HTERT RPE-1 (cell line): ENCODE results near the gene BBS9.
"Not testable (repeated sequence)": the region's sequence is repeated elsewhere in the genome, so short reads cannot be mapped to it uniquely, and the experiment has no call there.

ENCODE experiments used
- in situ Hi-C: fragments of 300-500 bp; cut with MboI; formaldehyde crosslinking; loops from 4 replicates; pipeline ENCODE4 v1.14.3; 2020; ENCODE audit warnings: low sequenced_read_pairs

BBS9 gene

DNA sequence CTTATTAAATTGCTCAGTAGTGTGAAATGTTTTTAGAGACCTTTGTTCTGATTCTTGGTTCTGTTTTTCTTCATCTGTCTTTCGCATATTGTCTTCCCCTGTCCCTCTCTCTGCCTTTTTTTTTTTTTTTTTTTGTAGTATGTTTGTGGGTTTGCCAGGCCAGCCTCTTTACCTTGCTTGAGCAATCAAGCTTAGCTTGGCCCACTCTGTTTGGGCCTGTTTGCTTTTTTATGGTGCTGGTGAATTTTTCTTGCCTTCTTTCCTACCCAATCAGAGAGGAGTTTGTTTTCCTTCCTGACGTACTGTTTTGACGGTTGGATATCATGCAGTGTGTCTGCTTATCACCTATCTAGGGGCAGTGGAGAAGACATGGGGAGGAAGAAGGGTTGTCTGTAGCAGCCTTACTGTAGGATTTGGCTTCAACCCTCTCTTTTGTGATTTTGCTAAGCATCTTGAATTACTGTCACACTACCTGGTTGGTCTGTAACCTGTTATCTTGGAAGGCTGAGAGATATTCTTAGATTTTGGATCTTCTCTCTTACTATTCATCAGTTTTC, 64.0 kb downstream of the BBS9 start:
- in situ Hi-C loops: no loop called here

DNA sequence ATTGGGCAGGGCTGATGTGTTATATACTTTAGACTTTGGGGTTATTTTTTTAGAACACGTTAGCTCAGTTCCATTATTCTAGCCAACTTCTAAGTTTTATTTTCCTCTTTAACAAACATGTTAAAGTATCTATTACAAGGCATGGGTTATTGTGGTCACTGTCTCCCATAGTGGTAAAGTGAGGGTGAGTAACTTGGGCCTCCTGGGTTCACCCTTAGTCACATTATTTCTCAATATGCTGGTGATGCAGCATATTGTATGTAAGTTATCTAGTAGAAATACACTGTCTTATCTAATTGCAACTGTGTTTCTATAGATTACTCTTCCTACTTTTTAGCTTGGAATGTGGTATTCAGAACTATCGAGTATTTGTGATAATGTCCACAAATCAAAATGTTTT, 65.9 kb downstream of the BBS9 start:
- in situ Hi-C loops: no loop called here

DNA sequence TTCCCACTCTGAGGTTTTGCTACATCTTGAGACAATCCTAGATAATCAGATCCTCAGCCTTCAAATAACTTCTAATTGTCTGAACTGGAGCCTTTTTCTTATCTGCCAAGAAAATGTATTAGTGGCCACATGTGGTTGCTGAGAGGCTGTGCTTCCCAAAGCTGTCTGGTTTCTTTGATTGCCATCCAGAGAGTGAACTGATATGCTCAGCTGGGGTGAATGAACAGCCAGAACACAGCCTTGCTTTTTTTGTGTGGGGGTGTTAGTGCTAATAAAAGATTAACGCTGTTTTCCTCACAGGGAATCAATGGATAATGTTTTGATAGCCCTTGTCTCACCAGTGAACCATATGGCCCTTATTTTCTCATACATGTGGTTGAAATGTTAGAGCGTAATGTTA, 66.9 kb downstream of the BBS9 start:
- in situ Hi-C loops: no loop called here

DNA sequence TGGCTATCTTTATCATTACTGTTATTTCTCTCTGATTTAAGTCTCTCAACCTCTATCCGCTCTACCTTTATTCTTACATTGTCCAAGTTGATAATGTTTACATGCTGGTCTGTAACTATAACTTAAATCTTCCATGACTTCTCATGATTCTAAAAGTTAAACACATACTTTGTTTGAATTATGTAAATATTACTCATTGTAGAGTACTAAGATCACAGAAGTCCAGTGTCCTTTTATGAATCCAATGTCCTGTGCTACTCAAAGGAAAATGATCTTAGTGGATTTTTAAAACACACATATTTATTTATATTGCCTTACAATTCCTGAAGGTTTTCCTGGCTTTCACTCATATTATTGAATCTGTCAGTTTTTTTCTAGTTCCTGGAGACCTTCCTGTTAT, 70.9 kb downstream of the BBS9 start:
- in situ Hi-C loops: no loop called here

DNA sequence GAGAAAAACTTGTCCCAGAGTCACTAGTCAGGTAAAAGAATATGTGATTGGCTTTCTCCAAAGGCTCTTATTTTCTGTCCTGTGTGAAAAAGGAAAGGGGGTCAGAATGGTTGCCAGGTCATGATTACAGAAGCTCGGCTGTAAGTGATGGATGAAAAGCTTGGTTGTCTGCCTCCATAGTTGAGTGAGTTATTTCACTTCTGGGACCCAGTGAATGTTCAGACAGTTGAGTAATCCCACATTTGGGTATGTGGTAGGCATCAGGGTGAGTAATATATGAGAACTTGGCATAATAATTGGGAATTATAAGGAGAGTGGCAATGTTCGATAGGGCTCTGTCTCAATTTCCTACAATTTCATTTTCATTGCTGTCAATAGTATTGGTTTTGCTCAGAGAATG, 72.5 kb downstream of the BBS9 start:
- in situ Hi-C loops: no loop called here

DNA sequence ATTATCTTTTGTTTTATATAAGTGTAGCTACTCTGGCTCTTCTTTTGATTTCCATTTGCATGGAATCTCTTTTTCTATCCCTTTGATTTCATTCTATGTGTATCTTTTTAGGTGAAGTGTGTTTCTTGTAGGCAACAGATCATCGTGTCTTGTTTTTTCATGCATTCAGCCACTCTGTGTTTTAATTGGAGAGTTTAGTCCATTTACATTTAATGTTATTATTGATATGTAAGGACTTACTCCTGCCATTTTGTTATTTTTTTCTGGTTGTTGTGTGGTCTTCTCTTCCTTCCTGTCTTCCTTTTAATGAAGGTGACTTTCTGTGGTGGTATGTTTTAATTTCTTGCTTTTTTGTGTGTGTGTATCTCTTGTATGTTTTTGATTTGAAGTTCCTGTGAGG, 81.6 kb downstream of the BBS9 start:
- in situ Hi-C loops: no loop called here

DNA sequence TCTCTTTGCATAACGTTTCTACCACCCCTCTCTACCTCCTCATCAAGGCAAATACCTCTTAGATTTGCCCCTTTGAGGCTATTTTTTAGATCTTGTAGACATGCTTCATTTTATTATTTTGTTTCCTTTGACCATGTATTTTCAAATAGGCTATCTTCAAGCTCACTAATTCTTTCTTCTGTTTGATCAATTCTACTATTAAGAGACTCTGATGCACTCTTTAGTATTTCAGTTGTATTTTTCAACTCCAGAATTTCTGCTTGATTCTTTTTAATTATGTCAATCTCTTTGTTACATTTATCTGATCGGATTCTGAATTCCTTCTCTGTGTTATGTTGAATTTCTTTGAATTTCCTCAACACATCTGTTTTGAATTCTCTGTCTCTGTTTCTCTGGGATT, 82.8 kb downstream of the BBS9 start:
- in situ Hi-C loops: no loop called here

DNA sequence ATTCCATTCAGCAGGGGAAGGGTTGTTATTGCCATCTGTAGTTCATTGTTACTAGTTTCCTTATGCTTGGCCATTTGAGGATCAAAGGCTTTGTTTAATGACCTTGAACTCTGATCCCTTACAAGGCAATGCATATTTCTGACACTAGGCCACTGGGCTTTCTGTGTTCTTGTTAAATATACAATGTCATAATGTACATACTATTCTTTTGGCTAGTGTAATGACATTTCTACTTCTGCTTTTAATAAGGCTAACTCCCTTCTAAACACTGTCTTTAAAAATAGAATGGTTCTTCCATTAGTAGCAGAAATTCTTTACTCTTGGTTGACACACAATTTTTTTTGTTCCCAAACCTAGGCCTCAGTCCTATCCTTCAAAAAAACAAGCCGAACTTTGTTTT, 86.6 kb downstream of the BBS9 start:
- in situ Hi-C loops: no loop called here

DNA sequence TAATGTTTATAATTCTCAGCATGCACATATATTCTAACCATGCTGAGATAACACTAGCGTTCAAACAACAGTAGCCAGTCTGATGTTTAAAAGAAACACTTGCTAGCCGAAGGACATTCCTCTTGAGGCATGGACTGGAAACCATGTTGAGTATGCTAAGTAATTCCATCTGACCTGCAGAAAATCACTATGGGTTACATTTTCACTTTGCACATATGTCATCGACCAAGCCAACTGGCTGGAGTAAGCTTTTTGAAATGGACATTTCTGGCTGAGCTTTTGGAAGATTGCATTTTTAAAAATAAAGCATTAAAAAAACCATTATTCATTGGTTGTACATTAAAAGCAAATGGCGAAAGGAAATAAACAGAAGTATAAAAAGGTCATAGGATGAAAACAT, 88.2 kb downstream of the BBS9 start:
- in situ Hi-C loops: no loop called here

DNA sequence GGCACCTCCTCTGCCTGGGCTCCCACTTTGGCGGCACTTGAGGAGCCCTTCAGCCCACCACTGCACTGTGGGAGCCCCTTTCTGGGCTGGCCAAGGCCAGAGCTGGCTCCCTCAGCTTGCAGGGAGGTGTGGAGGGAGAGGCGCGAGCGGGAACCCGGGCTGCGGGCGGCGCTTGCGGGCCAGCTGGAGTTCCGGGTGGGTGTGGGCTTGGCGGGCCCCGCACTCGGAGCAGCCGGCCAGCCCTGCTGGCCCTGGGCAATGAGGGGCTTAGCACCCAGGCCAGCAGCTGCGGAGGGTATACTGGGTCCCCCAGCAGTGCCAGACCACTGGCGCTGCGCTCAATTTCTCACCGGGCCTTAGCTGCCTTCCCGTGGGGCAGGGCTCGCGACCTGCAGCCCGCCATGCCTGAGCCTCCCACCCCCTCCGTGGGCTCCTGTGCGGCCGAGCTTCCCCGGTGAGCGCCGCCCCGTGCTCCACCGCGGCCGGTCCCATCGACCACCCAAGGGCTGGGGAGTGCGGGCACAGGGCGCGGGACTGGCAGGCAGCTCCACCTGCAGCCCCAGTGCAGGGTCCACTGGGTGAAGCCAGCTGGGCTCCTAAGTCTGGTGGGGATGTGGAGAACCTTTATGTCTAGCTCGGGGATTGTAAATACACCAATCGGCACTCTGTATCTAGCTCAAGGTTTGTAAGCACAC, 89.6 kb downstream of the BBS9 start:
- in situ Hi-C loops: not testable (repeated sequence)

DNA sequence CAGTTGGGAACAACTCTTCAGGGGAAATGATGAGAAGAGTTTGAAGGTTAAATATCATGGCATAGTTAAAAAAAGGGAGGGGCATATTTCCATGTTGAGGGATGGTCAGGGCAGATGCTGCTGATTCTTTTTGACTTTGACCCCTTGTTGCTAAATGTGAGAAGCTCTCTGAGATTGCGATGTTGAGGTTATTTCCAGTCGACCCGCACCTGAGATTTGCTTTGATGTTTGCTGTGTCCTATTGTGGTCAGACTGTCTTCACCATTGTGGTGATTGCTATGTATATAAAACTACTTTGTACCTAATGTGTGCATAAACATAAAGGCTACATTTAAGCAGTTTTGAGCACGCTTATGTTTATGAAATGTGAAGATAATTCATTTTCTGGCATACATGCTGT, 90.9 kb downstream of the BBS9 start:
- in situ Hi-C loops: no loop called here

DNA sequence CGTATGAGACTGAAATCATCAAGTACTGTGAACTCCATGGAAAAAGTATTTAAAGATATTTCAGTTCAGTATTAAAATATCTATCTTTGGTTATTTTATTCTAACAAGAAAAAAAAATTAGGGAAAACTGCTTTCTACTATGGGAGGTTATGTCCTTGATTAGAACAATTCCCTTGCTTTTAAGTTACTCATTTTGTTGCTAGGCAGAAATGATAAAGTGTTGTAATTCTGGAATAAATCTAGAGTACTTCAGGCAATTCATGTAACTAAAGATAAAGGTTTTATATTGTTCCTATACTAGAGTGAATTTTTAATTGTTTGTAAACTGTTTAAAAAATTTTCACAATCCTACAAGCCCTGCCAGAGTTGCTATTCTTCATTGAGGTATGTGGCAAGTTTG, 92.0 kb downstream of the BBS9 start:
- in situ Hi-C loops: no loop called here

DNA sequence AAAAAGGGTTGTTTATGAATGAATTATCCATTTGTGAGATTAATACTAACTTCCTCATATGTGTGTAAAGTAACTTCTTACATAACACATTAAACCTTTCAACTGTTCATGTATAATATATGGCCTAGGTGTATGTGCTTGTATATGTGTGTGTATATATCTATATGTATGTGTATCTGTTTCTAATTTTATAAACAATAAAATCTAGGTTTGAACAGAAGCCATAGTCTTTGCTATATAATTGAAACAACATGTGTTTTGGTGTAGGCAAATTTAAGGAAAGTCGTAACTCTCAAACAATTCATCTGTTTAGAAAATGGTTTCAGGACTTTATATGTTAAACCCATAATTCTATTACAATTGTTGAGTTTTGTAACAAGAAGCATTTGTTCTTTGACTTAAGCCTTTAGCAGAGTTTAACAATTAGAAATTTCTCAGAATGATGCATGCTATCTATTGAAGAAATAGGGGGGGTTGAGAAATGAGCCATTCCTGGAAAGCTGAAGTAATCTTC, 103.3 kb downstream of the BBS9 start:
- in situ Hi-C loops: no loop called here

DNA sequence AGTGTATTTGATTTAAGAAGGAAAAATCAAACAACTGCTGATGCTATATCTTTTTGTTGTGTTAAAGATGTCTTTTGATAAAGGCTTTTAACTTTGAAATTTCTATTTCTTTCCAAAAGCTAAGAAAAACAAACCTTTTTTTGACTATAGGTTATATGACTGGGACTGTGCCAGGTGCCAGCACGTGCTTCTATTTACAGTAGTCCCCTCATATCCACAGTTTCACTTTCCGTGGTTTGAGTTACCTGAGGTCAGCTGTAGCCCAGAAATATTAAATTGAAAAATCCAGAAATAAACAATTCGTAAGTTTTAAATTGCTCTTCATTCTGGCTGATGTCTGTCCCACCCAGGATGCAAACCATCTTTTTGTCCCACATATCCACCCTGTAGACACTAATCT, 104.3 kb downstream of the BBS9 start:
- in situ Hi-C loops: no loop called here

DNA sequence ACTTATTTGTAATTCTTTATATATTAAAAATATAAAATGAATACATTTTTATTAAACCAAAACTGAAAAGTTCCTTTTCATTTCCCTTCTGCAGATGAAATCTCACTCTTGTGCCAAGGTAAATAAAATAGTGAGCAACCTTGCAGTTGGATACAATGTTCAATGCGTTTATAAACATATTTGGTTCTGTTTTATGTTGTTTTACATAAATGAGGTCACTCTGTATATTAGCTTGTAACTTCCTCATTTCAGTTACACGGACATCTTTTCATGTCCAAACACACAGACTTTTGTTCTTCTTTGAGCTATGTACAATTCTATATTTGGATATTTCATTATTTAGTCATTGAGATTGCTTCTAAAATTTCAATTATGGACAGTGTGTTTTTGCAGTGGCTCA, 107.7 kb downstream of the BBS9 start:
- in situ Hi-C loops: no loop called here

DNA sequence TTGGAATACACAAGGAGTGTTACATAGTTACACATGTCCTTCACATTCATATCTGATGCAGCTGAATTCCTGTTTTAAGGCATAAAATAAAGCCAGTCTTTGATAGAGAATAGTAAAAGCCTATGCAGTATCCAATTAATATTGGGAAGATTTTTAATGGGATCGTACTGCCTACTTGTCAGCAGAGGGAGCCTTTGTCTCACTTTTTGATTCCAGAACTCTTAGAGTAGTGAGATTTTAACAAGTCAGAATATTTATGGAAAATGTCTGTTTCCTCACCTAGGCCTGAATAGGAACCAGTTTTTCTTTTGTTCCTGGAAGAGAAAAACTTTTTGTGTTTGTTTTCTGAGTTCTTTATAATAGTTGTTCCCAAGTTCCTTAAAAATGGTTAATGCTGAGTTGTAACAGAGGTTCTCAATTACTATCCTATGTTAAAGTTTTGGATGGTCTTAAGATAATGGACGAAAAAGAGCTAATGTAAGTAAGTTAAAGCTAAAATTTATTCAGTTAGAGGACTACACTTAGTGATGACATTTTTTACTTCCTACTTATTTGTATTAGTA, 114.0 kb downstream of the BBS9 start:
- in situ Hi-C loops: no loop called here

DNA sequence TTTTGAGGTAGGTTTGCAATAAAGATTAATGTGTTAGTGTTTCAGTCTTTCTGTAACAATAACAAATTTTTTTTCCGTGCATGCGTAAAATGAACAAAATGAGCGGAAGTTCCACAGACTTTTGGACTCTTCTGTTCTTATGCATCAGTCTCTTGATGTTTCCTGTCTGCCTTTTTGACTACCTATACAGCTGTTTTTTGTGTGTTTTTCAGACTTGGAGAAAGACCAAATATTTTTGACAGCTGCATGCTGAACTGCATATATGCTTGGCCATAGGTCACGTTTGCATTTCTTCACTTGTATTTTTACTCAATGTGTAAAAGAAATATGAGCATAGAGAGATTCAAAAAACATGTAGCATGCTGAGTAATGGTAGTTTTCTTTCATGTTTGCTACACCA, 119.3 kb downstream of the BBS9 start:
- in situ Hi-C loops: no loop called here

DNA sequence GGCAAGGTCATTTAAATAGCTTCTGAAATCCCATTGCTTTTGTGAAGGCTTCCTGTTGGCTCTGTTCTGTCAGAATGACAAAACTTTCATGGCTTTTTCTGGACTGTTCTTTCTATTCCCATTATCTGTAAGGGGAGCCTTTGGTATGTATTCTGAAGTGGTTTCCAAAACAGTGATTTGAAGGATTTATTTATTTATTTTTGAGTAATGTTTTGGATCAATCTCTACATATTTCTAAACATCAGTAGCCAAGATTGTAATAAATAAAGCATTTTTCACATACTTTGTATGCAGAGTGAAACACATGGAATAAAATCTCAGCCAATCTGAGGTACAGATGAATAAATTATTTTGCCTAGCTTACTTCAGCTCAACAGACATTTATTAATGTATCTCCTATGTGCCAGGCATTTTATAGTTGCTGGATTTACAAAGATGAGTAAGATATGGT, 121.1 kb downstream of the BBS9 start:
- in situ Hi-C loops: no loop called here

DNA sequence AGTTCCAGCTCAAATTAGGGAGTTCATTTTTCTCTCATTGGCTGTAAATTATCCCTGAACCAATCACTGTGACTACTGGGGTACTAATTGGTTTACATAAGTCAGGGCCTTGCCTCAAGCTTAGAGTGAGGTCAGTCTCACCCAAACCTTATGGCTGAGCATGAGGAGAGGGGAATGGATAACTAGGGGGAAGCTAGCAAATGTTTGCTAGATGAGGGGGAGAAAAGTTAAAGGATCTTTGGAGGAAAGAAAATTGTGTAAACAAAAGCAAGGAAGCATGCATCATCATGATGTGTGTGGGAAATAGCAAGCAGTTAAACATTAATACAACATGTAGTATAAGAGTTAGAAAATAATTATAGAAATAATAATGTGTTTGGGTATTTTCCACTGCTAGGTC, 121.9 kb downstream of the BBS9 start:
- in situ Hi-C loops: no loop called here

DNA sequence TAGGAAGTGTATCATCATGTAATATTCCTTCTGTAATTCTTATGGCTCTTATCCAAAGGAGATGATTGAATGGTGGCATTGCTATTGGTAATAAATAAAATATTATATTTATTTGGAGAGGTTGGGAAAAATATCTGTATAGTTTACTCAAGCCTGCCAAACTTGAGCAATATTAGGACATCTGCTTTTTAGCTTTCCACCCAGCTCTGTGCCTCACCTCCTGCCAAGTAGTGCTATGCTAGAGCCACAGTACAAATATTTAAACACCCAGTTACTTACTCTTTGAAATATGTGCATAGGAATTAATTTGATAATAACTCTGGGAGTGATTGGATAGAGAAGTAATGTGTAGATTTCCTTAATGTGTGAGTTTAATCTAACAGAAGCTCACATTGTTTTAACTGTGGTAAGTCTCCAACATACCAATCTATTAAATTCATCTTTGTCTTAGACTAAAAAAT, 129.2 kb downstream of the BBS9 start:
- in situ Hi-C loops: no loop called here

DNA sequence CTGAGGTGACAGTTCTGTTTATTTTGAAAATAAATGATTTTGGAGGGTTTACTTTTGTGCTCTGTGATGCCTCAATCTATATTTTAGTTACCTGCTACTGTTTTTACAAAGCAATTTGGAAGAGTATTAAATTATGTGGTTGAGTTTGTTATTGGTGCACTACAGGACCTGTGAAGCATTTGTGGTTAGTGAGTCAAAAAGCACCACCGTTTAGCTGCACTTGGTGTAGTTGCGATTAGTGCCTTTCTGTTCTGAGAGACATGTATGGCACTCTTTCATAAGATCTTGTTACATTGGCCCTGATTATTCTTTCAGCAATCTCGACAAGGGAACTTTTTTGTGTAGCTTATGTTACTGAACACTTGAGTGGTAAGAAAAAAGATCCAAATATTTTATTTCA, 132.2 kb downstream of the BBS9 start:
- in situ Hi-C loops: no loop called here

DNA sequence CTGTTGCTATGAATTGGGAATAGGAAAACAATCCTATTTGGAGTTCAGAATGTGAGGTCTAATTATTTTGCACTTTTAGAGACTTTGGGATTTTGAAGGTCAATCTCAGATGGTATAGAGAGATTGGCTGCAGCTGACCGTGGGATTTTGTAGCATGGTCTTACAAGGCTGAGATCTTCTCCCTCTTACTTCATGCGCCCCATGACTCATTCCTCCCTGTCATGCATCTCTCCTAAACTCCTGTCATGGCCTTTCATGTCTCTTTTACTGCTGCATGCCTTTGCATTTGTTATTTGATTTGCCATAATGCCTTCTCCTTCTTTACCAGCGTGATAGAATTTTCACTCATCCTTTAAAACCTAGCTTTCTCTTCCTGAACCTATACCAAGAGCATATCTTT, 133.1 kb downstream of the BBS9 start:
- in situ Hi-C loops: no loop called here
